Smooth muscle cell of the brain vasculature (primary cell): ENCODE data around the gene RGS2.

ENCODE experiments used
- DNase-seq: peaks from one replicate; pipeline ENCODE4 v3.0.0-alpha.2; 2012; ENCODE audit warnings: low read depth, low spot score

Gene RGS2

DNA sequence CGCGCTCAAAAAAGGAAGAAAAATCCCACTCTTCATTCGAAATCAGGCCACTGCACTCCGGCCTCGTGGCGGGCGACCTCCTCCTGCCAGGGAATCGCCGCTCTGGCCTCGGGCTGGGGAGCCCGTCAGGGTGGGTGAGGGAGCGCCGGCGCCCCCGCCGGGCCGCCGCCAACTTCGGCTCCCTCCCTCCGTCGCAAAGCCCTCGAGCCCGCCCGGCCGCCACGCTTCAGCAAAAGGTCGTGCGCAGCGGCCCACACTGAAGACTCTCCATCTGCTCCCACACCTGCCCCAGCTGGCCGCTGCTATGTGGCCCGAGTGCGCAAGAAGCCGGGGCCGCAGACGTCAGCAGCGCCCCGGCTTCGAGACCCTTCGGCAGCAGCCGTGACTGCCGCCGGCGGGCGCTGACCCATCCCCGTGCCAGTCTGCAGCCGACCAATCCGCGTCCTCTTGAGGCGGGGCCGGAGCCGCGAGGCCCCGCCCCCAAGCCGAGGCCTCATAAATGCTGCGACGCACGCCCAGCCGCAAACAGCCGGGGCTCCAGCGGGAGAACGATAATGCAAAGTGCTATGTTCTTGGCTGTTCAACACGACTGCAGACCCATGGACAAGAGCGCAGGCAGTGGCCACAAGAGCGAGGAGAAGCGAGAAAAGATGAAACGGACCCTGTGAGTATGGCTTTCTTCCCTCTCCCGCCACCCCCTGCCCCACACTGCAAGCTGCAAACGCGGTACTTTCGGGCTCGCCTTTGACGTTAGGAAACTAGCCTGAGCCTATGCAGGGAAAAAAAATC is at the start of gene RGS2:
RGS2 (plus strand) TSS at position 522 of the 789 bp plus-strand sequence; CDS start at position 555, 33 bp downstream.
- DNase-seq = peak; percentile 72

- no peak for DNase-seq
Observed at GRCh38 chr1:192759104-192759503, 49.7 kb upstream of the RGS2 start.

DNA sequence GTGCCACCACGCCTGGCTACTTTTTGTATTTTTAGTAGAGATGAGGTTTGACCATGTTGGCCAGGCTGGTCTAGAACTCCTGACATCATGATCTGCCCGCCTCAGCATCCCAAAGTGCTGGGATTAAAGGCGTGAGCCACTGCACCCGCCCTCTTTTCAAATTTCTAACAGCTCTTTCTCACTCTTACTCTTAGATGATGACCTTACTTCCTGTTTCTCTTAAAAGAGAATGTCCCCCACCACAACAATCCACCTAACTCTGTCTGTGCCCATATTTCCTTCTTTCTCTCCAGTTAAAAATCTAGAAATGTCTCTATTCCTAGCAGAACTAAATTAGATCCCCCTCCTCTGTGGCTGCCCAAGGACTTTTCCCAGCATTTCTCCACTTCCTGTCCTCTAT is 46.6 kb upstream of the RGS2 start:
- no peak for DNase-seq

DNA sequence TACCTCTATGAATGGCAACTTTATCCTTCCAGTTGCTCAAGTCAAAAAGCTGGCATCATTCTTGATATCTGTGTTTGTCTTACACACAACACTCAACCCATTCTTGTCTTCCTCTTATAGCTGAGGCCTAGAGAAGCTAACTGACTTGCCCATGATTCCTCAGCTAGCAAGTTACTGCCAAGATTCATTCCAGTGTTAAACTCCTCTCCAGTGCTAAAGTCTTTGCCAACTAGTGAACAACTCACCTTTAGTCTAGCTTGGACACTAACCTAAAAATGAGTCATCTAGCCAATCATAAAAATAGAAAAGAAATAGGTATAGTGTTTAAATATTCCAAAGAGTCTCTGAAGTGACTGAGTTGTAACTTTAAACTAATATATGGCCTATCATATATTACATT is 45.6 kb upstream of the RGS2 start:
- DNase-seq = no peak

GRCh38 chr1:192763756-192764155 is 45.1 kb upstream of the RGS2 start:
- no peak for DNase-seq

DNA sequence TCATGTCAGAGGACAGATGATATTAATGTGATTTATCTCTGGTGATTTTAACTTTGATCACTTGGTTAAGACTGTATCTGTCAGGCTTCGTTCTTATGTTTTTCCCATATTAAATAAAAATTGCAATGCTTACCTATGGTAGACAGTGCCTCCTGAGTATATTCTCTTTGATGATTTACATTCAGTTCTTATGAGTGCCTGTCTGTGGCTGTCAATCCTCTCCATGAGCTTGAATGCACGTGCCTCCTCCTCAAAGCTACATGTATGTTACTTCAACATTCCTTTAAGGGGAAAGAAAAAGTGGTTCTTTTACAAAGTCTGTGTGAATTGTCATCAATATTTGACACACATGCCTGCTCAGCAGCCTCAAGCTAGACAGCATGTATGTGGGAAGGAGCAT is 44.2 kb upstream of the RGS2 start:
- DNase-seq = no peak

- DNase-seq = no peak
Observed at GRCh38 chr1:192766009-192766625, 42.7 kb upstream of the RGS2 start.

- DNase-seq = no peak
Observed at GRCh38 chr1:192766876-192767275, 42.0 kb upstream of the RGS2 start.

GRCh38 chr1:192767798-192768197 is 41.0 kb upstream of the RGS2 start:
- no peak for DNase-seq

GRCh38 chr1:192768463-192768862 is 40.4 kb upstream of the RGS2 start:
- no peak for DNase-seq

DNA sequence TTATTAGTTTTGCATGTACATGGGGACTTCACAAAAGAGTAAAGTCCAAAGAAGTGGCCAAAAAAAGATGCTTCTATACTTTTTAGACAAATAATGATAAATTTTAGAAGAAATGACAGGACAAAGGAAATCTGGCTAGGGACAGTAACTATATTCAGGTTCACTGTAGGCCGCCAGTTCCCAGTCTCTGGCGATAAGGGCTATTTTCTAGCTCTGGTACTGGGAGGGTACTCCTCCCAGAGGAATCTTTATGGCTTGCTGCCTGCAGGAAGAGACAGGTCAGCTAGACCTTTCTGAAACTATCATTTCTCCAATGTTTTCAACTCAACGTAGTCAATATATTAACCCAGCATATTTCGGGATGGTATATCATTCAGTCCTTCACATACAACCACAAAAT is 37.5 kb upstream of the RGS2 start:
- no peak for DNase-seq

DNA sequence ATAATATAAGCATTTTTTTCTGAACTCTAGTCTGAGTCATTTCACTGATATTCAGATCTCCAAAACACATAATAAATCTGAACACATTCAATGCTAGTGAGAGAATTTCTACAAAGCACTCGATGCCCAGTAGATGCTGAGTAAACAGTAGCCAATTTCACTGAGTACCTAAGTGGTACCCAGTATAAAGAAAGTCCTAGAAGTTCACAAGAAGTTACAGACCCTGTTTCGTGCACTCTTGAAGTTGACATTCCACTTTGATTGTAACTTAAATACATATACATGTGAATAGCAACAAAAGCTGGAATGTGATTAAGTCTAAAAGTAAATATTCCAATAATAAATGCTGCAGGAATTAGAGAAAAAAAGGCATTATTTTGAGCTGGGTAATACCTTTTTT is 33.2 kb upstream of the RGS2 start:
- no peak for DNase-seq

GRCh38 chr1:192776206-192776605 is 32.6 kb upstream of the RGS2 start:
- no peak for DNase-seq

- no peak for DNase-seq
Observed at GRCh38 chr1:192776998-192777397, 31.8 kb upstream of the RGS2 start.

DNA sequence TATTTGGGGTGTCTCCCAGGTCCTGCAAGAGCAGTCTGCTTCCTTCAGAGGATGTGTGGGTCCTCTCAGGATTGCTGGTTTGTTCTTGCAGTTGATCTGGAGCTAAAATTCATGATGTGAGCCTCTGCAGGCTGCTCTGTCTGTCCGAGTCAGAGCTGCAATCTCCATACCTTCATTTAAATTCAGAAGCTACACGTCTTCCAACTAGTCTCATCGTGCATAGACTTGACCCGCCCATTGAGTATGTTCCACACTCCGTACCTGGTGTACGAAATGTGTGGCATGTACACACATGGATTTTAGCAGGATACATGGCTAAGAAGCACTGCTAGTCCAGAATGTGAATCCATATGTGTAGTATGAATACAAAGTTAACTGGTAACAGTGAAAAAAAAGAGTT is 25.0 kb upstream of the RGS2 start:
- no peak for DNase-seq

DNA sequence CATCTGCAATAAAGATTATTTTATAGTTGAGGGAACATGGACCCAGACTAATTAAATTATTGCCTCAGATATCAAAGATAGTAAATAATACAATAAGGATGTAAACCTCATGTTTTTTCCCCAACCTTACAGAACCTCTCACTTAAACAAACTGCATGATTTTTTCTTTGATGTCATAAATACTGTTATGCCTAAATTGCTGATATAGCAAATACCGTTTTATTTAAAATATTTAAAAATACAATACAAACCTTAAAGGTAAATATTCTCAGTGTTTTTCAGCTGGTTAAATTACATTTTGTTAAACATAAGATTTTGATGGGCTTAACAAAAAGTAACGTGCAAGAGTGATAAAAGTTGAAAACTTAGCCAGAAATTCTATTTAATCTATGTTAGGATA is 24.4 kb upstream of the RGS2 start:
- DNase-seq = no peak

DNA sequence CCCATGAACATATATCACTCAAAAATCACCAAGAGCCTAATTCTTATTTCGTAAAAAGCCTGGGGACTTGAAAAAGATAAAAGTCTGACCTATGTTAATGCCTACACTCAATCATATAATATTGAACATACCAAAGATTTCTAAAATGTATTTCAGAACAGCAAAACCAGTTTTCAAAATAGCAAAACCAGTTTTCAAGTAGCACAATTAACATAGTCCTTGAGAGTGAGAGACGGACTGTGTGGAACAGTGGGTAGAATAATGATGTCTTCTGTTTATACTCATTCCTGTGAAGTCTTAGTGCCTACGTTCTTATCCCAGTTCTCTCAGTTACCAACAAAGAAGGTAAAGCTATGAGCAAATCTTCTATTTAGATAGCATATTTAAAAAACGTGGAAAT is 22.3 kb upstream of the RGS2 start:
- no peak for DNase-seq

DNA sequence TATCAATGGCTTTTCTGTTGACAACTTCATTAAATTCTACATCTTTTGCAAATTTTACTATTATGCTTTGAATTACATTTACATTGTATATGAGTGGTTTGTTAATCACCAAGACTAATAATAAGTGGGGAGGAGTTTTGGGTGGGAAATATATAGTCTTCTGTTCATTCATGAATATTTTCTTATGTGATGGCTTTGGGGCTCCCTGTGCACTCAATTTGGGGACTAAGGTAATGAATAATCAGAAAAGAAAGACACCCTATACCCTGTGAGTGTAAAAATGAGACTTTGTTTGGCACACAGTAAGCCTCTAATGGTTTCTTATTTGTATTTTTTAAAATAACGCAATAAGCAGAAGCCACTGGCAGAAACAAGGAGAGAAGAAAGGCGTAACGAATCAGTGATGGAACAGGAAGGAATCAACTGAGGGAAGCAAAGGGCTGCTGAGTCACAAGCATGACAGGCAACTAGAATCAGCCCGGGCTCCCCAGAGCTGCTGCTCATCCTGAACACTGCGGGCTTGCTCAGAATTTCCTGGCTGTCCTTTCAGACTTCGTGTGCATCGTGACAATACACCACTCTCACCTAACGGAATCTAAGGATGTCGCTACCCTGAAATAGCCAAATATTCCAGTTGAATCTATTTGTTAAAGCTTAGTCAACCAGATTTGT is 20.8 kb upstream of the RGS2 start:
- DNase-seq = peak; percentile 44

- DNase-seq = no peak
Observed at GRCh38 chr1:192789871-192790270, 19.0 kb upstream of the RGS2 start.

- no peak for DNase-seq
Observed at GRCh38 chr1:192792628-192793027, 16.2 kb upstream of the RGS2 start.

DNA sequence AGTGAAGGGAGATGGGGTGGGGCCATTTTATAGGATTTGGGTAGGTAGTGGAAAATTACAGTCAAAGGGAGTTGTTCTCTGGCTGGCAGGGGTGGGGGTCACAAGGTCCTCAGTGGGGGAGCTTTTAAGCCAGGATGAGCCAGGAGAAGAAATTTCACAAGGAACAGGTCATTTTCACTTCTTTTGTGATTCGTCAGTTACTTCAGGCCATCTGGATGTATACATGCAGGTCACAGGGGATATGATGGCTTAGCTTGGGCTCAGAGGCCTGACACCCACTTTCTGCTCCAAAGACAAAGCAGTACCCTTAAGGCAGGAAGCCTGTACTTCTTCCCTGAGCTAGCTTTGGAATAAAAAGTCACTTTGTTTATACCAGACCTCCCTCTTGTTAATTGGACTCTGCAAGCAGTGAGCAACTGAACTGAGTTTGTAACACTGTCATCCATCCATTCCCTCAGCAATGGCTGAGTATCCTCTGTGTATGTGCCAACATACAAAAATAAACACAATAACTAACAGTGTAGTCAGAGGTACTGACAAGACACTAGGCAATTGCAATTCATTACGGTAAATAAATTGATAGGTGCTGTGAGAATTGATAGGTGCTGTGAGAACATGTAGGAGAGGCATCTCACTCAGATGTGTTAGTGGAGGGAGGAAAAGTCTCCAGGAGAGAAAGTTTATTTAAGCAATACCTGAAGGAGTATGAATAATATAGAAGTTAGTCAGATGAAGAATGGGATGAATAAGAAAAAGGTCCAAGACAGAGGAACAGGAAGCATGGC is 14.7 kb upstream of the RGS2 start:
- DNase-seq = no peak

DNA sequence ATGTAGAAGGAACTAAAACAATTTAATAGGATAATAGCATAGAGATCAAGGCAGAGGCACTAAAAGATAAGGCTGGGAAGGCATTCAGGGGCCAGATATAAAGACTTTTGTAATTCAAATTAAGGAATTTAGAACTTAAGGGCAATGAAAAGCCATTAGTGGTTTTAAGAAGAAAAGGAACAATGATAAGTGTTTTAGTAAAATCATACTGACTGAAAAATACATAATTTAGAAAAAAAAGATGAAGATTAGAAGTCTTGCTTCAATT is 14.1 kb upstream of the RGS2 start:
- DNase-seq = no peak
